ENCODE data around the gene TMBIM1.

DNA sequence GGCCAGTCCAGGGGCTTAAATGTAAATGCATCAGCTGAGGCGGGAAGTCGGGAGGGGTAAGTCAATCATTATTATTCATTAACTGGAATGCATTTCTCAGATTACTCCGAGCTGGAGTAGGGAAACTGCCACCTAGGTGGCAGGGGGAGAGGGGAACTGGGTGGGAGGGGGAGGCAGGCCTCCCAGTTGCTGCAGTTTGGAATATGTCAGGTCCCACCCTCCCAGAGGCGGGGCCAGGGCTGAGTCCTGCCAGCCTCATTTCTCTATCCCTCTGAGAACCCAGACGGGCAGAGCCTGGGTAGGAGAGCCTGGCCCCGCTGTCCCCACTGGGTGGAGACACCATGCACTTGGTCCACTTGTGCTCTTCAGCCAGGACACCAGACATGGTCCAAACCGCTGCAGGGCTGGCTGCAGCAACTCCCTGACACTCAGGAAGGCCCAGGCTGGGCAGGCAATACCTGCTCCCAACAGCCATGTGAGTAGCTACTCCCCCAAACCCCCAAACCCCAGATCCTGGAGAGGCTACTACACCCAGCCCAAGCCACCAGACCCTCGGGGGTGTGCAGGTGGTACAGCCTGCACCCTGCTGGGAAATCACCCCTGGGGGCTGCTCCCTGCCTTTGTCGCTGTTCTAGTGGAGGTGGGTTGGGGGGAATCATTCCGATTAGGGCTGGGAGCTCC, 31.4 kb downstream of the TMBIM1 start, which contains the start of gene GPBAR1:
- TF ChIP-seq, protein P1, sequence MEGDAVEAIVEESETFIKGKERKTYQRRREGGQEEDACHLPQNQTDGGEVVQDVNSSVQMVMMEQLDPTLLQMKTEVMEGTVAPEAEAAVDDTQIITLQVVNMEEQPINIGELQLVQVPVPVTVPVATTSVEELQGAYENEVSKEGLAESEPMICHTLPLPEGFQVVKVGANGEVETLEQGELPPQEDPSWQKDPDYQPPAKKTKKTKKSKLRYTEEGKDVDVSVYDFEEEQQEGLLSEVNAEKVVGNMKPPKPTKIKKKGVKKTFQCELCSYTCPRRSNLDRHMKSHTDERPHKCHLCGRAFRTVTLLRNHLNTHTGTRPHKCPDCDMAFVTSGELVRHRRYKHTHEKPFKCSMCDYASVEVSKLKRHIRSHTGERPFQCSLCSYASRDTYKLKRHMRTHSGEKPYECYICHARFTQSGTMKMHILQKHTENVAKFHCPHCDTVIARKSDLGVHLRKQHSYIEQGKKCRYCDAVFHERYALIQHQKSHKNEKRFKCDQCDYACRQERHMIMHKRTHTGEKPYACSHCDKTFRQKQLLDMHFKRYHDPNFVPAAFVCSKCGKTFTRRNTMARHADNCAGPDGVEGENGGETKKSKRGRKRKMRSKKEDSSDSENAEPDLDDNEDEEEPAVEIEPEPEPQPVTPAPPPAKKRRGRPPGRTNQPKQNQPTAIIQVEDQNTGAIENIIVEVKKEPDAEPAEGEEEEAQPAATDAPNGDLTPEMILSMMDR (IDR thresholded peaks at IDR 0.05; ENCODE audit: insufficient read depth, low read length): no peak
- TF ChIP-seq, protein P2, sequence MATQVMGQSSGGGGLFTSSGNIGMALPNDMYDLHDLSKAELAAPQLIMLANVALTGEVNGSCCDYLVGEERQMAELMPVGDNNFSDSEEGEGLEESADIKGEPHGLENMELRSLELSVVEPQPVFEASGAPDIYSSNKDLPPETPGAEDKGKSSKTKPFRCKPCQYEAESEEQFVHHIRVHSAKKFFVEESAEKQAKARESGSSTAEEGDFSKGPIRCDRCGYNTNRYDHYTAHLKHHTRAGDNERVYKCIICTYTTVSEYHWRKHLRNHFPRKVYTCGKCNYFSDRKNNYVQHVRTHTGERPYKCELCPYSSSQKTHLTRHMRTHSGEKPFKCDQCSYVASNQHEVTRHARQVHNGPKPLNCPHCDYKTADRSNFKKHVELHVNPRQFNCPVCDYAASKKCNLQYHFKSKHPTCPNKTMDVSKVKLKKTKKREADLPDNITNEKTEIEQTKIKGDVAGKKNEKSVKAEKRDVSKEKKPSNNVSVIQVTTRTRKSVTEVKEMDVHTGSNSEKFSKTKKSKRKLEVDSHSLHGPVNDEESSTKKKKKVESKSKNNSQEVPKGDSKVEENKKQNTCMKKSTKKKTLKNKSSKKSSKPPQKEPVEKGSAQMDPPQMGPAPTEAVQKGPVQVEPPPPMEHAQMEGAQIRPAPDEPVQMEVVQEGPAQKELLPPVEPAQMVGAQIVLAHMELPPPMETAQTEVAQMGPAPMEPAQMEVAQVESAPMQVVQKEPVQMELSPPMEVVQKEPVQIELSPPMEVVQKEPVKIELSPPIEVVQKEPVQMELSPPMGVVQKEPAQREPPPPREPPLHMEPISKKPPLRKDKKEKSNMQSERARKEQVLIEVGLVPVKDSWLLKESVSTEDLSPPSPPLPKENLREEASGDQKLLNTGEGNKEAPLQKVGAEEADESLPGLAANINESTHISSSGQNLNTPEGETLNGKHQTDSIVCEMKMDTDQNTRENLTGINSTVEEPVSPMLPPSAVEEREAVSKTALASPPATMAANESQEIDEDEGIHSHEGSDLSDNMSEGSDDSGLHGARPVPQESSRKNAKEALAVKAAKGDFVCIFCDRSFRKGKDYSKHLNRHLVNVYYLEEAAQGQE (IDR thresholded peaks at IDR 0.05; ENCODE audit: insufficient replicate concordance, low read depth): no peak
- TF ChIP-seq GABPA (IDR thresholded peaks at IDR 0.05; ENCODE audit: low read depth) (no peak), POLR2AphosphoS5 (IDR thresholded peaks at IDR 0.05; ENCODE audit: low read depth) (no peak), SPI1 (IDR thresholded peaks at IDR 0.05; ENCODE audit: borderline replicate concordance, low read depth) (no peak)

Measured in HL-60 (cell line).